NCI-H345 treated with DMSO at 0.1 percent for 48 hours (cell line): Measurements from ENCODE around the gene MYO5B.
"Not testable (repeated sequence)": the region's sequence is repeated elsewhere in the genome, so short reads cannot be mapped to it uniquely, and the experiment has no call there.

ENCODE experiments used
- DNase-seq: peaks from one replicate; lab custom pipeline; 2025; ENCODE audit not compliant: unreplicated experiment; lab: John Stamatoyannopoulos, UW

The MYO5B gene

DNA sequence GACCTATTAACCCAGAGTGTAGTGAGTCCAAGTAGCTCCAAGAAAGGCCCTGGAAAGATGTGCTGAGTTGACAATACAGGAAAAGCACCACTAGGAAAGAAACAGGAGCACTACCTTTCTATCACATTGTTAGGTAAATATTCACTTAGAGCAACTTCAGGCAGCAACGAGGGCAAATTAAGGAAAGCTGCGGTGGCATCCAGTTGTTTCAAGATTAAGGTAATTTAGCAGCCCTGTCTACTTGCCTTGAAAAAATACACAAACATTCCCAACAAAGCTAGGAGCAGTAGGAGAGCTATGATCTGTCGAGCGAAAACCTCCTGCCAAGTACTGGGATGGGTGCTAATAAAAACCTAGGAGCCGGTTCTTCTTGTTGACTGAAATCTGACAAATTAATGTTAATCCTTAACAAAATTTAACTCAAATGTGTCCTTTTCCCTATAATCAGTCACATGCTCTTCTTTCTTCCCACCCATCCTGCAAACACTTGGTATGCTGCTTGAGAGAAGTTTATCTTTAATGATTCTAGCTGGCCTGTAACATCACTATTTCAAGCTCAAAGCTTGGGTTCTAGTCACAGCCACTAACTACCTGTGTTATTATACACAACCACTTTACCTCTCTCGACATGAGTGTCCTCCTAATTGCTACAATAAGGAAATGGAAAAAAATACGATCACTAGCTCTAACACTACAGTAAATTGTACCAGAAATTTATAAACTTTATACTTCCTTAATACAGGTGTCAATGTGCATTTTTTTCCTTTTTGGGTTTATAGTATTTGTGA, 383.6 kb downstream of the MYO5B start:
- DNase-seq = no peak

DNA sequence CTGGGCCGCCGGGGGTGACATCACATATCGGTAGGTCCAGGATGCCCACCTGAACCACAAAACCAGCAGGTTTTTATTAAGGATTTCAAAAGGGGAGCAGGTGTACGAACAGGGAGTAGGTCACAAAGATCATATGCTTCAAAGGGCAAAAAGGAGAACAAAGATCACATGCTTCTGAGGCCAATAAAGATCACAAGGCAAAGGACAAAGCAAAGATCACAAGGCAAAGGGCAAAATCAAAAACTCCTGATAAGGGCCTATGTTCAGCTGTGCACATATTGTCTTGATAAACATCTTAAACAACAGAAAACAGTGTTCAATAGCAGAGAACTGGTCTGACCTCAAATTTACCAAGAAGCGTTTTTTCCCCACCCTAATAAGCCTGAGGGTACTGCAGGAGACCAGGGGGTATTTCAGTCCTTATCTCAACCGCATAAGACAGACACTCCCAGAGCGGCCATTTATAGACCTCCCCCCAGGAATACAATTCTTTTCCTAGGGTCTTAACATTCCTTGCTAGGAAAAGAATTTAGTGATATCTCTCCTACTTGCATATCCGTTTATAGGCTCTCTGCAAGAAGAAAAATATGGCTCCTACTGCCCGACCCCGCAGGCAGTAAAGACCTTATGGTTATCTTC, 386.3 kb downstream of the MYO5B start:
- DNase-seq = not testable (repeated sequence)

GRCh38 chr18:49804096-49804495, 390.9 kb downstream of the MYO5B start:
- no peak for DNase-seq

DNA sequence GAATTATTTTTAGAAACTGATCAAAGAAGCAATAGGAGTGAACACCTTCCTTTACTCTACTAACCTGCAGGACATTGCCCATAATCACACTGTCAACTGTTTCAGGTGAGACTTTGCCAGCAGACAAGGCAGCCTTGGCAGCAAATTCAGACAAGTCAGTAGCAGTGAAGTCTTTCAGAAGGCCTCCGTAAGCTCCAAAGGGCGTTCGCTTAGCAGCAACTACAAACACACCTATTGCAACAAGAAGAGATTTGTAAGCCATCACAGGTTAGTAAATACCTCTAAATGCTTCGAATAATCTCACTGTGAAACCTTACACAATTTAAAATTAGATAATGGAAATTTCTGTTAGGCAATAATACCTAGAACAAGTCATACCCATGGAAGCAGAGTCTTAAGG, 392.3 kb downstream of the MYO5B start:
- no peak for DNase-seq

- not testable (repeated sequence) for DNase-seq
These were observed 394.5 kb downstream of the MYO5B start for GRCh38 chr18:49800491-49800890.

- not testable (repeated sequence) for DNase-seq
These were observed 395.1 kb downstream of the MYO5B start for GRCh38 chr18:49799806-49800205.

GRCh38 chr18:49798001-49798400, 396.9 kb downstream of the MYO5B start:
- DNase-seq = no peak

GRCh38 chr18:49795612-49796552, 399.1 kb downstream of the MYO5B start:
- no peak for DNase-seq

- no peak for DNase-seq
These were observed 400.2 kb downstream of the MYO5B start for GRCh38 chr18:49794743-49795142.

GRCh38 chr18:49789560-49790134, 405.3 kb downstream of the MYO5B start:
- DNase-seq = not testable (repeated sequence)

- DNase-seq = no peak
These were observed 406.5 kb downstream of the MYO5B start for GRCh38 chr18:49788327-49788898.

DNA sequence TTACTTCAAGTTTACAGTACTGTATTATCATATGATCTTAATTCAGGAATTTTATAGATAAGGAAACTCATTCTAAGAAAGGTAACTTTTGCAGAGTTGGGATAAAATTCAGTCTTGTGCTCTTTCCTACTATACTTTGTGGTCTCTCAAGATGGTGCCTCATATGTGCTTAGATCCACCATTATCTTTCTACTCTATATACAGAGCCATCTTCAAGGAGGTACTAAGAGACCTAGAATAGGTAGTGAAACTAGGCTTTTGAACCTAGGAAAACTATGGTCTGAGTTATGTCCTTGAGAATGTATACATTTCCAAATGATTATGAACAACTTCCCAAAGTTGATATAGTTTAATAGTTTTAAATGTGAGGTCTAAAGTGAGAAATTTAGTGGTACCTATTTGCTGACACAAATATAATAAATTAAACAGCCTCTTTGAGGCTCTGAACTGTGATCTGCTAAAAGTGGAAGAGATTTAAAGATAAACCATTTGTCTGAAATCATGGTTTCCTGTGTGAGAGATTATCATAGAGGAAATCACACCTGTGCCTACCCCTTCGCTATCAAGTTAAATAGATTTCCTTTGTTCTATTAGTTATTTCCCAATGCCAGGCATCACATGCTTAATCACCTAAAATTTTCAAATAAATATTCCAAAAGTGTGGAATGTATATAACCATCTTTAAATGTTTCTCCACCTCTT, 408.8 kb downstream of the MYO5B start:
- DNase-seq = no peak

GRCh38 chr18:49784427-49785185, 410.3 kb downstream of the MYO5B start:
- no peak for DNase-seq

DNA sequence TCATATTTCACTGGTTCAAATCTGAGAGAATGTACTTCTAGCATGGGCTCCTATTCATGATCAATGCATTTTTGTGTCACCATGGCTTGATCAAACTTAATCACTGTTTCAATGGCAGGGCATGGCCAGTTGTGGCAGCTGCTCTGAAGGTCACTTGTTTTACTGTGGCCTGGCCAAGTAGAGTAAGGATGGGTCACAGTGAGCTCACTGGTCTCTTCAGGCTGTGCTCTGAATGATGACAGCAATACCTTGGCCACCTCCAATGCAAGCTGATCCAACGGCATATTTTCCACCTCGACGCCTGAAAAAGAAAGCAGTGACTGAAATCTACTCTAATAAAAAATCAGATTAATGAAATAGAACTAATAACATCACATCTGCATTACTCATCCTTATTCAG, 411.3 kb downstream of the MYO5B start:
- not testable (repeated sequence) for DNase-seq

DNA sequence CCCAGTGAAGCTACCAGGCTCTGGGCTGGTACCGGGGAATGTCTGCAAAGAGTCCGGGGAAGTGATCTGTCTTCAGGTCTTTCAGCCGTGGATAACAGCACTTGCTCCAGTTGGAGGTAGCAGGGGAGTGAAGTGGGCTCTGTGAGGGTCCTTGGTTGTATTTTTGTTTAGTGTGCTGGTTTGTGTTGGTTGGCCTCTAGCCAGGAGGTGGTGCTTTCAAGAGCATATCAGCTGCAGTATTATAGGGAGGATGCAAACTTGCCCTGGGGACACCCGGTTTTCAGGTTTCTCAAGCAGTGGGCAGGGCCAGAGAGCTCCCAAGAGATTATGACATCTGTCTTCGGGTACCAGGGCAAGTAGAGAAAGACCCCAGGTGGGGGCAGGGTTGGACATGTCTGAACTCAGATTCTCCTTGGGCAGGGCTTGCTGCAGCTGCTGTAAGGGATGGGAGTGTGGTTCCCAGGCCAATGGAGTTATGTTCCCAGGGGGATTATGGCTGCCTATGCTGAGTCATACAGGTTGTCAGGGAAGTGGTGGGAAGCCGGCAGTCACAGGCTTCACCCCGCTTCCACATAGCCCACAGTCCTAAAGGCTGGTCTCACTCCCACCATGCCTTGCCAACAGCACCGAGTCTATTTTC, 416.0 kb downstream of the MYO5B start:
- DNase-seq = peak; percentile 52
